HG03060 (cell line): Measurements from ENCODE around the gene ARSB.
"Not testable (repeated sequence)": the region's sequence is repeated elsewhere in the genome, so short reads cannot be mapped to it uniquely, and the experiment has no call there.

ENCODE experiments used
- ATAC-seq: cut with Tn5 transposase; IDR thresholded peaks from one replicate; pipeline ENCODE4 v1.9.1; 2021; ENCODE audit warnings: low read depth, moderate number of reproducible peaks; ENCODE audit not compliant: unreplicated experiment

Gene ARSB

DNA sequence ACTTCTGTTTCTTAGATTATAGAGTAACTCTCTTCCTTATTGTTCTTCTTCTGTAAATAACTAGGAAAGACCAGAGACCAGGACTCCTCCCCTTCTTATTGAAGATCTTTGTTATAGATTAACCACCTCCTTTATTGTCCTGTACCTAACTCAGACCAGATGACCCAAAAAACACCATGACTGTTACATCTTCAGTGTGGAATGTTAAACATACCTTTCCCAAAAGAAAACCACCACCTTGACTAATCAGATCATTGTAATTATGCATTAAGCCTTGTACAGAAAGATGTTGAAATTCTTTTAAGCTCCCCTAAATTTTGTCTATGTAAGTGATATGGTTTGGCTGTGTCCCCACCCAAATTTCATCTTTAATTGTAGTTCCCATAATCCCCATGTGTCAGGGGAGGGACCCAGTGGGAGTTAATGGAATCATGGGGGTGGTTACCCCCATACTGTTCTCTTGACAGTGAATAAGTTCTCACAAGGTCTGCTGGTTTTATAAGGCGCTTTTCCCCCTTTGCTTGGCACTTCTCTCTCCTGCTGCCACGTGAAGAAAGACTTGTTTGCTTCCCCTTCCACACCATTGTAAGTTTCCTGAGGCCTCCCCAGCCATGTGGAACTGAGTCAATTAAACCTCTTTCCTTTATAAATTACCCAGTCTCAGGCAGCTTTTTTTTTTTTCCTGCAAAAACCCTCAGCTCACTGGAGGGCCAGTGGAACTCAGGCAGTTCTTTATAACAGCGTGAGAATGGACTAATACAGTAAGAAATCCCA lies 26.3 kb downstream of the ARSB start:
- no peak for ATAC-seq

DNA sequence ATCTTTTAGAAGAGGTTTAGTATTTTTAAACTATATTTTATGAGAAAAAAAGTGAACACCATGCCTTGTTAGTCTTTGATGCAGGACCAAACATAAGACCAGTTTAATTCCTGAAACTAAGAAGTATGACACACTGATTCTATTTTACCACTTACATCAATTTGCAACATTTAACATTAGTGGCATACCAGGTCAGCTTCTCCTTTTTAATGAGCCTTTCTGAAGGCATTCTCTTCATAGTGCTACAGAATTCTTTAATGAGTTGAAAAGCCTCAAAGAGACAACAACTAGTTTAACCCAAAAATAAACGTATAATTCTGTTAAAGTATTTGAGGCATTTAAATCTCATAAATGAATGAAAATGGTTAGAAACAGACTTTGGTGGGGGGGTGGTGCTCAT lies 28.2 kb downstream of the ARSB start:
- no peak for ATAC-seq

DNA sequence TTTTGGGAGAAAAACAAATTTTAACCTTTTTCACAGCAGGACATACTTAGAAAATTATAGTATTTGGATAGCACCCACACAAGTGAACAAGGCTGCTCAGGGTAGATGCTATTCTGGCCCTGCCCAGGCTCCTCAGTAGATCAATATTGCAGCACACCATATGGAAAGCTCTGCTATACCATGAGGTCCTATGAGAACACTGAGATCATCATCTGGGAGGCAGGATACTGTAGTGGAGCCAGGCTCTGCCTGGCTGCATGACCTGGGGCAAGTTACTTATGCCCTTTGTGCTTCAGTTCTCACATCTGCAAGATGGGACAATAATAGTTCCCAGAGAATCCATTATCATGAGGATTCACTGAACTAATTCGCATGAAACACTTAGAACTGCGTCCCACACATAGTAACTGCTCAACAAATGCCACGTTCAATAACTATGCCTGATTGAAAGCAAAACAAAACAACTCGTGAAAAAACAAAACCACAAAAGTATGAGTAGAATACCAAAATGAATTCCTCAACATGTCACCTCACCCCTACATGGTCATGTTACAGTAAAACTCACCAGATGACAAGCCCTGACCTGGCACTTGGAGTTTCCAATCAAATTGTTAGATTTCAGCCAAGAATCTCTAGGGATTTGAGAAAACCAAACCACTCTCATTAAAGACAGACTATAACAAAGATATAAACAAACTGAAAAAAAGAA lies 31.9 kb downstream of the ARSB start:
- ATAC-seq, result no peak

DNA sequence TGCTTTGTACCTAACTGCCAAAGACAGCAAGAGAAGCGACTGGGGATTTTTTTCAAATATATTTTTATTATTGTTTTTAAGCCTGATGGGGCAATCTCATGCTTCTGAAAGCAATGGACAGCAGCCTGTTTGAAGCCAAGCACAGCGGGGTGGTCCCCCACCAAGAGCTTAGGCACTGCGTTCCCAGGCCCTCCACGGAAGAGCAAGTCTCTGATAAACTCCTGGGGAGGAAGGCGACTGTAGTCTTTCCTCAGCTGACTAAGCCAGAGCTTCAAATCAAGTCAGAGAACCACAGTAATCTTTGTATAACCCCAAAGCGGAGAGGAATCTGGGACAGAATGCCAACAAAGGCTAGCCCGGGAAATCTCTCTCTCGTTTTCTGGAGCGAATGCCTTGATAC lies 54.4 kb downstream of the ARSB start:
- no peak for ATAC-seq

DNA sequence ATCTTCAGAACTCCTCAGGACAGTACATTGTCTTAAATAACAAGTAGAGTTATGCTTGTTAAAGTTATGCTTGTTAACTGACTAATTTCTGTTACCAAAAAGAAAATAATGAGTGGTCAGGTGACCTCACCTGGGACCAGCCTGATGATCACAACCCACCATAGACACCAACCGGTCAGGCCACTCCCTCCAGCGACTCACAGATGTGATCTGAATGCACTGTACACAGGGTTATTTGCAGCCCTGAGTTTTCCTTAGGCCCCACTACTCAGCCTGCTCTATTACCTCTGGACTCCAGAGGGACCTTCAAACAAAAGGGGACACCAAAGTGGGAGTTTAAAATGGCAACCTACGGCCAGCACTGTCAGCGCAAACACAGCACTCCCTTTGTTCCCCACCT lies 55.3 kb downstream of the ARSB start:
- no peak for ATAC-seq

DNA sequence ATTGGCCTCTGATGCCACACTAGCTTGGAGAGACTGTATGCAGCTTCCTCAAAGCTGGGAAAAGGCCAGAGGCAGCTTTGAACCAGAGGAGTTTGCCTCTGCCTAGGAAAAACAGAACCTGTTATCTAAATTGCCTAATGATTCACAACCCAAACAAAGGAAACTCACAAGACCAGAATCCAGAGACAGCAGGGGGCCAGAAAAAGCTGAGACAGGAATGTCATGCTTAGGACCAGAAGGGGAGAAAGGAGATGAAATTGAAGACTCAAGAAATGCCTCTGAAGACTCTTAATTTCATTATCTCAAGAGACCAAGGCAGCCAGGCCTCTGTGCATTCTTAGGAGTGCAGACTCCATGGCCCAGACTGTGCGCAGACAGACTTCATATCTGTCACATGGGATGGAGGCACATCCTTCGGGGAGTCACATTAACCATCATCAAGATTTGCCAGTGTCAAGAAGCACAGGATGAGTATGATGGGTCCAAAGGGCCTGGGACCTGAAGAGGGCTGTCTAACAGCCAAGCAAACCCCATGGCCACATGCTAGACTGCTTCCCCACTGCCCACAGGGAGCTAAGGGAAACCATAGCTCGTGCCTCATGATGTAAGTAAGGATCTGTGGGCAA lies 57.3 kb downstream of the ARSB start:
- ATAC-seq, result no peak

DNA sequence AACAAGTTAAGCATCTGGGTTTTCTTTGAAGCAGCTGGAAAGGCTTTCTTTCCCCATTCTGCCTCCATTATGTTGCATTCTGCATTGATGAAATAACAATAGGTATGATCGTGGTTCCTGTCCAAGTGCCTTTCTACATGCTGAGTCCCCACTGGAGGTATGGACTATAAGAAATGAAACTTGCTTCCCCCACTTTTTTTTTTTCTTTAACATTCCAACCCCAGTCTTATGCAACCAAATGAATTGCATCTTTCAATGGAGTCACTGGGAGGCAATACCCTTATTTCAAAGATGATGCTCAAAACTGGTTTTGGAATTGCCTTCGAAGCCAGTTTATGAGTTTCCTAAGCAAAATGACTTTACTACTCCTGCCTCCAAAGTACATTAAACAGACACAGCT lies 58.9 kb downstream of the ARSB start:
- no peak for ATAC-seq

DNA sequence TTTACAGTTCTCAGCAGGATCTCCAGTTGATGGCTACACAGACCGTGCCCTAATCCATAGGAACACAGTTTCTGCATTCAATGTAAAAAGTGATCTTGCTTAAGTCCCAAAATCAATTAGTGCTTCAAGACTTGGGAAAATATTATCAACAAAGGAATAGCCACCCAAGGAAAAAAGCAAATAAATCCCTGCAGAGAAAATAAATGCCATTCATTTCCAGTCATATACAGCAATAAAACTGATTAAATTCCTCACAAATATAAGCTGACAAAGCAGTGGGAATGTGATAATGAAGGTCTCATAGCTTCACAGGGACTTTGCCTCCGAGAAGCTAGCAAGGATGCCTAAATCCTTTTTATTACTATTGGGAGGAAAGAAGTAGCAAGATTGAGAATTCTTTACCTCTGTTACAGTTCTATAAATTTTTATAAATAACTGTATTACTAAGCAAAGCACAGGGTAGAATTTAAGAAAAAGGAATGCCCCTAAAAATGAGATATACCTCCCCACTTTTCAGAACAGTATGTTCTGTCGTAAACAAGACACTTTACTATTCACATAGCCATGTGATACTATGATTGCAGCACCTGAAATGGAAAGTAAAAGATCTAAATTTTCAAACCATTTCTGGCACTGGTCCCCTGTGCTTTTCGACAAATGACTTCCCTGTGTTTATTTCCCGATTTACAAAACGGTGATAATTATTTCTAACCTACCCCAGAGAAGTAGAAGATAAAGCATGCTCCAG lies 59.8 kb downstream of the ARSB start:
- ATAC-seq, result no peak

DNA sequence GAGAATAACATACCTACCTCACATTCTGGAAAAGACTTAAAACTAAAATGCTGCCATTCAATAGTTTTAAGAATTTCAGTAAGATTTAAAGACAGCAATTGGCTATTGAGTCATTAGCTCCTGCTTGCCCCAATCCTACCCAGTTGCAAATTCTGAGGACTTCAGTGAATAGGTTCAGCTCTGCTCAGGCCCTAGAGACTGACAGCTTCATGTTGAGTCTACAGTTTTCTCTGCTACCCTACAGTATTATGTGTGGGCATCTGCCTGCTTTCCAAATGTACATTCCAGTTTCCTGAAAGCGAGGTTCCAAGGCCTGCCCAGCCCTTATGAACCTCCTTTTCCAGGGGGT lies 61.5 kb downstream of the ARSB start:
- no peak for ATAC-seq

DNA sequence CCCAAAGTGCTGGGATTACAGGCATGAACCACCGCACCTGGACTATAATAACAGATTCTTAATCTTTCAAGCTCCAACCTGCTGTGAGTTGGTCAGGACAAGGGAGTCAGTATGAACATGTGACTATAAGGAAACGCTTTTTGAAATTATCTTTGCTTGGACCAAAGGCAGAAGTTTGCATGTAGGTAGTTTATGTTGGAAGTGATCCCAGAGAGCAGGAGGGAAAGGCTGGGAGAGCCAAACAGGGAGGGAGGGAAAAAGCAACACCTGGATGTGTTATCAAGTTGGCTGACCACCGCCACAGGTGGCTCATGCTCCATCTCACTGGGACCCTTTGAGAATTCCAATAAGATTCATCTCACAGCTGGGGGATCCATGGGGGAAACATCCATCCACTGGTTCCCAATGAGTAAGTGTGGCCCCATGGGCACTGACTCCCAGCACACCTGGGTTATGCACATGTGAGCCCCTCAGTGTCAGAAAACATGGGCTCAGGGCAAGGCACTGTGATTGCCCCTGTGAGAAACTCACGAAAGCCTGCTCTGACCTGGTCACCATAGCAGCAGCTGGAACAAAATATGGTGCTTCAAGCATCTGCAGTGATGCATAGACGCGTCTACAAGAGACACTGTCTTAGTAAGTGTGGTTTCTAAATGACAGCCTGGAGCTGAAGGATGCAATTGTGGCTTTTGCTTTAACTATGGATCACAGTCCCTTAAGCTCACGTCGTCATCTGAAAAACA lies 62.1 kb downstream of the ARSB start:
- ATAC-seq, result no peak

DNA sequence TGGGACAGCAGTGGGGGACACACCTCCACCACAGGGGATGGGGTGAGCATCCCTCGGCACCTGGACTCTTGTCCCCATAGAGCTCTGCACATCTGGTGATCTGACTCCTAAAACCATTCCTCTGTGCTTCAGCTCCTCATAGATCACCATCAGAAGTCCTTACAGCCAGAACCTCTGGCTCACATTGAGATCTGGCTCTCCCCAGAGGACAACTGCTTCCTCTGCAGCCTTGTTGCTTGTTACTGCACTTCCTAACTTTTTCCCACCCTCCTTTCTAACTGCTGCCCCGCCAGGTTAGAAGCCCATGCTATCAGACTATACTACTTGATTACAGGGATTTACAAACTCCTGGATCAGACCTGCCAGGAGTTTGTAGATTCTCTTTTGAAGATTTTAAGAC lies 64.5 kb downstream of the ARSB start:
- no peak for ATAC-seq

DNA sequence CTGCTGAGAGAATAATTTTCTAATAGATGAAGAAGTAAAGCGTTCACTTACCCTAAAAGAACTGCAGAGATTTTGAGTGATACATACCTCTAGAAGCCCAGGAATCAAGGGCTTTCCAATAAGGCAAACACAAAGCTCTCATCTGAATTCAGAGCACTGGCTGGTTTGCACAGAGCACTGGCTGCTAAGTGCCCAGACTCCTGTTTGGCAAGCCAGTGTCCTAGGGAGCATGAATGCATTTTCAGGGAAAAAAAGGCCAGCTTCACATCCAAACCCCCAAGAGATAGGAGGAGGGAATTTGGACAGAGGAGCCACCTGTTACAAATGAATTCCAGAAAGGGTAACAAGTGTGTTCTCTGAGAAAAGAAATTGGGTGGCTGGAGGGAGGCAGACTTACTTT lies 65.3 kb downstream of the ARSB start:
- no peak for ATAC-seq

DNA sequence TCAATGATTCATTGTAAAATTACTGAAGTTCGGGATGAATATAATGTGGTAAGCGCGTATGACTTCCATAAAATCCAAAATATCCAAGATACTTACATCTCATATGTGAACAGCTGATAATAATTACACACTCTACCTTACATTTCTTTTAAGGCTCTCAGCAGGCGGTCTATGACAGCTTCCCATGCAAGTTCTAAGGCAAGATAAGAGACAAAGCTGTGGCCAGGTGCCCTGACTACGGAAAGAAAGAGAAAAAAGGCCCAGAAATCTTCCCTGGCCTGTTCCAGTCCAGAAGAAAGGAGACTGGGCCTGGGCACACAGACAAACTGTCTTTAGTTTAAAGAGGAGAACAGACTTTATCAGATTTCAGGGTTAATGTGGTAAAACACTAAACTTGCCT lies 69.1 kb downstream of the ARSB start:
- no peak for ATAC-seq

DNA sequence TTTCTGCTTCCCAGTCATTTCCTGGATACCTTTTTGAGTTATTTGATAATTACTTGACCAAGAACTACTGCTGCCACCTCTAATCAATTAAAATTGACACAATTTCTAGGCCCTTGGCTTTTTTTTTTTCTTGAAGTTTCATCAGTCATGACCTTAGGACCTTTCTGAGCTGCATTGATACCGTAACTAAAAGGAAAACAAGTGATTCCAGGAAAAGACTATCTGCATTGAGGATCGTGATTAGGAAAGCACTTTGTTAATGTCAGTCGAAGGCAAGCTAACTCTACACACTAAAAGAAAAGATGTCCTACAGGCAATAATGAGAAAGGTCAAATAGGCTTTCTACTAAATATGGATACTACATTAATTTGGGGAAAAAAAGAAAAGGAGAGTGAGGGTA lies 69.9 kb downstream of the ARSB start:
- ATAC-seq, result no peak

DNA sequence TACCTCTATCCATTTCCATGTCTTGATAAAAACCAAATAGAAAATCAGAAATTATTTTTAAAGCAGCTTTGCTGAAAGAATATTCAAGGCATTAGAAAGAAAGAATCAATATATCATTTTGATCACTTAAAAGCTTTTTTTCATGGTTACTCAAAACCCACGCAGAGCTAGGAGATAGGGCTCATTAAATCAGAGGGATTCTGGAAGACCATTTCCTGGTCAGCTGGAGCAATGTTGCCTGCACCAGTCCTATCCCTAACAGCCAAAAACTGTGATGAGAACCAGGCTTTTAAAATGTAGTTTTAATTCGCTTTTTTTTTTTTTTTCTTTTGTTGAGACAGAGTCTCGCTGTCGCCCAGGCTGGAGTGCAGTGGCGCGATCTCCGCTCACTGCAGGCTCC lies 72.3 kb downstream of the ARSB start:
- no peak for ATAC-seq

DNA sequence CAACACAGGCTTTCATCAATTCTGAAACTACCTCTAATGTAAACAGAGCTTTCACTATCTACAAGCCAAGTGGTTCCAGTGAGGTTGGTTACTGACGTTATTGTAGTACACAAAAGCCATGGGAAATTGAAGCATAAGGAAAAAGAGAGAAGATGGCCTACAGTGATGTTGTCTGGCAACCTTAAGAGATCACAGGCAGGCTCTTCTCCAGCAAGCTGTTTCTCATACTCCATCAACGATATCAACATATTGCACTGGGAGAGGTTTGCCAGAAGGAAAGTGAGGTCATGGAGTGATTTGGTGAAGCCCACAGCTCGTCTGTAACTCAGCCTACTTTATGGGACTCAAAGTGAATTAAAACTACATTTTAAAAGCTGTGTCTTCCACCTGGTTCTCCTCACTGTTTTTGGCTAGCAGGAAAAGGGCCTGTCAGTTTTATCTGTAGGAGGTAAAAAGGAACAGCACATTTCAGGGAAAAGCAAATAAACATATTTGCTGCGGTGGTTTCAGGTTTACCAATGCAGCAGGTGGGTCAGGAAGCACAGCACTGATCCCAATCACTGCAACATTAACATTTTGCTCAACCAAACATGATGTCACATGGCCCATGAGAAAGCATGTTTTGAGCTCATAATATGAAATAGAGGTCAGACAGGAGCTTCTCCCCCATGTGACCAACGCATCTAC lies 72.9 kb downstream of the ARSB start:
- ATAC-seq, result no peak

DNA sequence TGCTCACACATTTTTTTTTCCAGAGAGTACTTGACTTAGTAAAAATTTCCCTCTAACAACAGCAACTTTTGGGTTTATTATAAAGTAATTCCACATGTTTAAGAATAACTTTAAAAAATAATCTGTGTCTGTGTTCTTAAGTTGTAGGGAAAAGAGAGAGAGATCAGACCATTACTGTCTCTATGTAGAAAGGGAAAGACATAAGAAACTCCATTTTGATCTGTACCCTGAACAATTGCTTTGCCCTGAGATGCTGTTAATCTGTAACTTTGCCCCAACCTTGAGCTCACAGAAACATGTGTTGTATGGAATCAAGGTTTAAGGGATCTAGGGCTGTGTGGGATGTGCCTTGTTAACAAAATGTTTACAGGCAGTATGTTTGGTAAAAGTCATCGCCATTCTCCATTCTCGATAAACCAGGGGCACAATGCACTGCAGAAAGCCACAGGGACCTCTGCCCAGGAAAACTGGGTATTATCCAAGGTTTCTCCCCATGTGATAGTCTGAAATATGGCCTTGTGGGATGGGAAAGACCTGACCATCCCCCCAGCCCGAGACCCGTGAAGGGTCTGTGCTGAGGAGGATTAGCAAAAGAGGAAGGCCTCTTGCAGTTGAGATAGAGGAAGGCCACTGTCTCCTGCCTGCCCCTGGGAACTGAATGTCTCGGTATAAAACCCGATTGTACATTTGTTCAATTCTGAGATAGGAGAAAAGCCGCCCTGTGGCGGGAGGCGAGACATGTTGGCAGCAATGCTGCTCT lies 75.7 kb downstream of the ARSB start:
- ATAC-seq, result not testable (repeated sequence)

DNA sequence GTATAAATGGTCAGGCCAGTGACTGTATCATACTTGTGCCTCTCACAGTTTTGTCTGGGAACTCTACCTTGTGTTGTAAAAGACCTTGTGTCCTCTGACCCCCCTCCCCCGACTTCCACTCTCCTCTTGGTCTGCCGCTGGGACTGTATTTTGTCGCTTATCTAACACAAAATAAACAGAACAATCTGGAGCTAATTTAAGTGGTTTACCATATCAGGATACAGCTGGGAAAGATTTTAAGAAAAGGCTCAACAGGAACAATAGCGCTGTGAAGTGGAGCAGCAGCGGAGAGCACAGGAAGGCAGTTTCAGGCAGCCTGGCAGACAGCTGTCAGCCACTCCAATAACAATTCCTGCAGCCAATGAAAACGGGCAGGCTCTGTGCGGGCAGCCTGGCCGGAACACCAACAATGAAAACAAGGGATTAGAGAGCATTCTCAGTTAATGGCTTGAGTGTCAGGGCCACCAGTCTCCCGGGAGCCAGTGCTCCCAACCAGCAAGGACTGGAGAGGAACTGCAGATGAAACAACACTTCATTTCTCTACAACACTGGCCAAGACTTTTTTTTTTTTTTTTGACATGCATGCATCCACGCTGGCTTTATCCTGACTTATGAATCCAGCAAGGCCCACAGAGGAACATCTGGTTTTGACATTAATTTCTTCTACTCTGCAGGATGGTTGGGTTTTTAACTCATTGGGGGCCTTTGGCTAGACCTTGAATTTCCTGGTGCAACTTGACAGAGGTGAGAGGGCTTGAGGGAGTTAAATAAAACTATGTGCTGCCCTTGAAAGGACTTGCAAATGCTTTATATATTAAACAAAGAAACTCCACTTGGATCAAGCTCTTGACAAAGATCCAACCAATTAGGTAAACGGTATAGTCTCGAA lies 76.7 kb downstream of the ARSB start:
- no peak for ATAC-seq
